HG03280 (cell line): ENCODE measurements around the gene RHOJ.
"Not testable (repeated sequence)": the region's sequence is repeated elsewhere in the genome, so short reads cannot be mapped to it uniquely, and the experiment has no call there.

Experiments used
- ATAC-seq: cut with Tn5 transposase; IDR thresholded peaks from one replicate; pipeline ENCODE4 v1.9.1; 2021; ENCODE audit warnings: mild to moderate bottlenecking, moderate library complexity; ENCODE audit not compliant: unreplicated experiment

Gene RHOJ

GRCh38 chr14:63295231-63295685 lies 91.0 kb downstream of the RHOJ start:
- peak; percentile 50 for ATAC-seq

GRCh38 chr14:63296060-63296563 lies 91.9 kb downstream of the RHOJ start:
- ATAC-seq, result peak; percentile 73

GRCh38 chr14:63297372-63298063 lies 93.3 kb downstream of the RHOJ start:
- no peak for ATAC-seq

DNA sequence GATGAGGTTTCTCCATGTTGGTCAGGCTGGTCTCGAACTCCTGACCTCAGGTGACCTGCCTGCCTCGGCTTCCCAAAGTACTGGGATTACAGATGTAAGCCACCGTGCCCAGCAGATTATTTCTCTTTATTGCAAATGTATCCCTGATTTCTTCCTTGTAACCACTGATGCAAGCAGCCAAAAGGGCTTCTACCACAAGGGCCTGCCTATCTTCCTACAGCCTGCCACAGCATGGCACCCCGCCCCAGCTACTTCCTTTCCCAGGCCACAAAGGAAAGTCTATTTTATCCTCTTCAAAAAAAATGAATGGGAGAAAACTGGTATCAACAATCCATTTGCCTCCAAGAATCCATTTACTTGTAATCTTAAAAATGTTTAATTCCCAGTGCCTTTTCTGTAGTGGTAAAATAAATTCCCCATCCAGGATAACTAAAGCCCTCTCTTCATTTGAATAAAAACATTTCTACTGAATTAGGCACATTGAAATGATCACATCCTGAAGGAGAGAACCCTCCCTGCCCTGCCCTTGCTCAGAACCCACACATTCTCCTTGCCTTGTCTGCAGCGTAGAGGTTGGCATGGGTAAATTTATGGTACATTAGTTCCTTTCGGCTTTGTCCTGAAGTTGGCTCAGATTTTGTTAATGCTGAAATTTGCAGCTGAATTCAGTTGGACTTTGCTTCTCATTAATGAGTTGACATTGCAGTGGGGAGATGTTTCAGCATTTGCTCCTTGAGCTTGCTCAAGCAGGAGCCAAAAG lies 95.3 kb downstream of the RHOJ start:
- no peak for ATAC-seq

DNA sequence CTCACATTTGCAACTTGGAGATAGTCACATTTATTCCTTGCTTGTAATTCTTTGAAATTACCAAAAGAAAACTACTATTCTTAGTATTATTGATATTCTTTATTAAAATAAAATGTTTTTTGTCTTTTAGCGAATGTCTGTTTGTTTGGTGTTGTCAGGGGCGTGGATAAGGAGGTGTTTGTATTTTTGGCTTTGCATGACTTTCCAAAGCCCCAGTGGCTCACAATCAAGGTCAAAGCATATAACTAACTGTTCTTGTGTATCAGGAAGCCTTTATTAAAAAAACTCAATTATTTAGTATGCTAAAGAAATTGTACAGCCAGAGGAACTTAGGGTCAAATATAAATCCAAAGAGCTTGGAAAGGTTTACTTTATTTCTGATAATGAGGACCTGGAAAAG lies 96.6 kb downstream of the RHOJ start:
- no peak for ATAC-seq

GRCh38 chr14:63301891-63302534 lies 97.8 kb downstream of the RHOJ start:
- no peak for ATAC-seq

DNA sequence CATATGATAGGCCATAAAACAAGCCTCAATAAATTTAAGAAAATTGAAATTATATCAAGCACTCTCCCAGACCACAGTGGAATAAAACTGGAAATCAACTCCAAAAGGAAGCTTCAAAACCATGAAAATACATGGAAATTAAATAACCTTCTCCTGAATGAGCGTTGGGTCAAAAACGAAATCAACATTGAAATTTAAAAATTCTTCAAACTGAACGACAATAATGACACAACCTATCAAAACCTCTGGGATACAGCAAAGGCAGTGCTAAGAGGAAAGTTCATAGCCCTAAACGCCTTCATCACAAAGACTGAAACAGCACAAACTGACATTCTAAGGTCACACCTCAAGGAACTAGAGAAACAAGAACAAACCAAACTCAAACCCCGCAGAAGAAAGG lies 100.2 kb downstream of the RHOJ start:
- ATAC-seq, result not testable (repeated sequence)

GRCh38 chr14:63308723-63309317 lies 104.6 kb downstream of the RHOJ start:
- no peak for ATAC-seq

- no peak for ATAC-seq
Observed at GRCh38 chr14:63318835-63319234, 114.6 kb downstream of the RHOJ start, which contains the start of gene GPHB5. GPHB5 (minus strand) TSS chr14:63318935; CDS start chr14:63317849, 1,086 bp downstream.

GRCh38 chr14:63322472-63322871 lies 118.2 kb downstream of the RHOJ start:
- ATAC-seq, result no peak

DNA sequence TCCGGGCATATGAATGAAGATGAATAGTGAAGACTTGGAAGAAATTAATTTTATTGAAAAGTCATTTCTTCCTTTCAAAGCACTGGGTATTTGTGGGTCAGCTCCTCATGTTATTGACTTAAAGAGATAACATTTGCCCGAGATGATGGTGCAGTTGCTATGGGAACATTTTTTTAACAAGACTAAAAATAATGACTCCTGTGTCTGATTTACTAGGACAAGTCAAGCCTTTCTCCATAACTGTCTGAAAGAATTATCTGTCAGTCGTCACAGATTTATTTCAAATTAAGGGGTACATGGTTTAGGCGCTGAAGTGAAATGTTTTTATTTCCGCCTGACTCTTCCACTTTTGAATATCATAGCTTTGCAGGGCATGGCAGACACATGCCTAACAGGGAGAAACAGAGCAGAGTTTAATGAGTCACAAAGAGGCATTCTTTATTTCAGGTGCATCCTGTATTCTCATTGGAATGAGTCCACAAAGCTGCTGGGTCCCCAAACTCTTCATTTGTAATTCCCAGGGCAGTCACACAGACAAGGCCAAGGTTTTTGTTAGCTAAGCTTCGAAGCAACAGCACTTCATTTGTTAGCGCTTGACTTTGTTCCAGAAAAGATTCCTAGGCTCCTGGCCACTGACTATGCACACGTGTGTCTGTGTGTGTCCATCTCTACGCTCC lies 118.8 kb downstream of the RHOJ start:
- ATAC-seq, result no peak

- no peak for ATAC-seq
Observed at GRCh38 chr14:63326840-63327239, 122.6 kb downstream of the RHOJ start.

DNA sequence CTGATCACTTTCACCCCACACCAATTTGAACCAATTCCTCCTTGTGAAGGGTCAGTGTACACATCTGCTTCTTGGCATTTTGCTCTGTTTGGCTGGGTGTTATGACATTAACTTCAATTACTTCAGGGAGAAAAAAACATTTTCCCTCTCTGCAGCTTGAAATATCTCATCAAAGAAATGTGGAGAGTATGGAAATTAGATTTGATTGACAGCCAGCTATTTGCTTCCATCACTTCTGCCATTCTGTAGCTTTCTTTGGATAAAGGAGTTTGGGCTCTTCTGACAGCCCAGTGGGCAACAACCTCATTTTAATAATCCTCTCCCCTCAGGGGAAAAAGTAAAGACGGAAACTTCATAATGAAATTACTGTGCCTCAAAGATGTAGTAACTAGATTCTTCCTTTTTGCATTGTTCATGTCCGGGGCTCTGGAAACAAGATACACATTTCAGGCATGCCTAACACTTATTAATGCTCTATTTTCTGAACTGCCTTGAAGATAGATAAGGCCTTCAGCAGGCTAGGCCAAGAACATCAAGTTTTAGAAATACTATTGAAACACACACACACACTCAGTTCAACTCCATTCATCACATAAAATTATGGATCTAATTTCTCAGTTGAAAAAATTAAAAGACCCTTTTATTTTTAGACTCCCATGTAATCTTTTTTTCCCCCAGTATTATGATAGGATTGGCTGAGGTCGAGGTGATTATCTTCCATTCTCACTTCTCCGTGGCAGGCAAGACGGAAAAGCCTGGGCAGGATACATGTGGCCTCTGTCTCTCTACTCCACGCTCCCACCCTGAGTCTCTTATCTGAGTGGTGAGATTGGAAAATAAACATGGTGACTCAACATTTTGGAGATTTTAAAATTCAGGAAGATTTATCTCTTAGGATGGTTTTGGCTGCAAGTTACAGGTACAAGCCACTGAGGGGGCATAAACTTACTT lies 124.8 kb downstream of the RHOJ start:
- ATAC-seq, result no peak

GRCh38 chr14:63342371-63342770 lies 138.1 kb downstream of the RHOJ start:
- no peak for ATAC-seq
